Omental fat pad (tissue), 4 donors: ENCODE measurements around the gene DUOXA1. TPM values are rescaled to one million over a fixed set of nuclear protein-coding genes. Genes with fewer than 3 reads are reported as not detected.

Experiments used
- ATAC-seq: fragments of 150-250 bp; one replicate; pipeline ENCODE4 v1.9.1; 2016; ENCODE audit warnings: mild to moderate bottlenecking, moderate library complexity; ENCODE audit not compliant: low FRiP score
- DNase-seq: peaks from one replicate; pipeline ENCODE4 v3.0.0-alpha.2; 2019; ENCODE audit warnings: low spot score
- CTCF ChIP-seq, 3 donors: fragments of 450-650 bp; IDR thresholded peaks; one replicate each; pipeline ENCODE4 v1.5.1; 2016 to 2017; ENCODE audit warnings: antibody characterized with exemption in 3 of 3, mild to moderate bottlenecking in 3 of 3, moderate library complexity in 2 of 3
- total RNA-seq, 4 donors: library from RNA; depleted of rRNA; stranded (reverse); fragments of >200 nt; gene quantifications; one replicate each; pipeline ENCODE4 v1.1.0, GENCODE V29; 2016

The DUOXA1 gene
- total RNA-seq = 1 to 10 TPM in 3 of 4 donors, under 1 TPM in 1; 0.95 to 1.9 (median 1.4) TPM

- ATAC-seq (peak; percentile 50), DNase-seq (no peak)
- TF ChIP-seq CTCF (IDR thresholded peaks at IDR 0.05) = no peak
Measured at GRCh38 chr15:45129651-45130129, at the start of gene DUOXA1, which contains the start of gene DUOX1. TSS of gene DUOXA1 (minus strand) at chr15:45129879. CDS start at chr15:45123014, 6,865 bp downstream. TSS of gene DUOX1 (plus strand) at chr15:45129994. CDS start at chr15:45131967, 1,973 bp downstream.

GRCh38 chr15:45177285-45177684 lies 47.6 kb upstream of the DUOXA1 start:
- ATAC-seq = peak; percentile 79
- no peak for DNase-seq
- TF ChIP-seq CTCF (IDR thresholded peaks at IDR 0.05) = no peak

- ATAC-seq (no peak), DNase-seq (no peak)
- TF ChIP-seq CTCF (IDR thresholded peaks at IDR 0.05) = no peak
Measured at GRCh38 chr15:45174577-45174976, 44.9 kb upstream of the DUOXA1 start.

- ATAC-seq = no peak
- no peak for DNase-seq
- no peak for TF ChIP-seq CTCF (IDR thresholded peaks at IDR 0.05)
Measured at GRCh38 chr15:45174069-45174468, 44.4 kb upstream of the DUOXA1 start.

GRCh38 chr15:45171912-45172311 lies 42.2 kb upstream of the DUOXA1 start:
- DNase-seq (no peak), ATAC-seq (no peak)
- TF ChIP-seq CTCF (IDR thresholded peaks at IDR 0.05) = no peak

GRCh38 chr15:45169608-45170480 lies 40.2 kb upstream of the DUOXA1 start:
- no peak for DNase-seq
- ATAC-seq = no peak
- no peak for TF ChIP-seq CTCF (IDR thresholded peaks at IDR 0.05)
